Endothelial cell of umbilical vein (primary cell): ENCODE results near the gene AQP12B. TPM values are rescaled to one million over a fixed set of nuclear protein-coding genes. Genes with fewer than 3 reads are reported as not detected.

ENCODE experiments used
- BruUV-seq: library from RNA; stranded (reverse); fragments of 400-500 nt; replicated peaks from 2 replicates; lab custom pipeline; 2021; lab: Mats Ljungman, UMichigan
- CTCF ChIA-PET: fragments of 300-600, 350-600 bp; sonication (Branson Sonifier 250); formaldehyde crosslinking; loops from one replicate; lab custom pipeline; 2021; ENCODE audit warnings: antibody characterized with exemption, inconsistent platforms; lab: Charles Lee
- POLR2A ChIA-PET: fragments of 300-600, 350-600 bp; sonication (Branson Sonifier 250); formaldehyde crosslinking; loops from one replicate; lab custom pipeline; 2021; ENCODE audit warnings: antibody characterized with exemption, inconsistent platforms; lab: Charles Lee
- DNase-seq: peaks from one replicate; pipeline ENCODE4 v3.0.0-alpha.2; 2011; ENCODE audit warnings: low read depth, low spot score
- FAIRE-seq: peaks from 2 replicates; lab custom pipeline; 2011; peaks lifted over from hg19 to GRCh38; lab: Jason Lieb, UNC
- H2AFZ ChIP-seq: 2 replicates; pipeline ENCODE4 v1.6.0; 2012; ENCODE audit warnings: low read depth, low read length, control low read depth, inconsistent platforms
- H3K27ac ChIP-seq: 2 replicates; pipeline ENCODE4 v1.5.1; 2011; ENCODE audit warnings: low read depth, mild to moderate bottlenecking, control low read depth, low read length, moderate library complexity; ENCODE audit not compliant: insufficient read depth
- H3K27me3 ChIP-seq, 2 experiments: 2 replicates each; pipeline versions ENCODE4 v1.6.0 to v1.6.1; 2011; ENCODE audit warnings: low read length in 2 of 2, mixed read lengths in 1 of 2; ENCODE audit not compliant: control insufficient read depth in 2 of 2, insufficient read depth in 2 of 2
- H3K36me3 ChIP-seq, 2 experiments: 2 replicates in 1 of 2; 3 replicates in 1 of 2; pipeline ENCODE4 v1.5.1; 2011; ENCODE audit warnings: low read length in 2 of 2, mild to moderate bottlenecking in 1 of 2, moderate library complexity in 1 of 2; ENCODE audit not compliant: control insufficient read depth in 2 of 2, insufficient read depth in 2 of 2; ENCODE audit errors: extremely low read depth in 1 of 2
- H3K4me1 ChIP-seq: 3 replicates; pipeline ENCODE4 v1.5.1; 2011; ENCODE audit warnings: mild to moderate bottlenecking, low read length; ENCODE audit not compliant: control insufficient read depth, insufficient read depth; ENCODE audit errors: extremely low read depth
- H3K4me2 ChIP-seq: 2 replicates; pipeline ENCODE4 v1.6.1; 2011; ENCODE audit warnings: low read length, control low read depth, mixed read lengths; ENCODE audit not compliant: insufficient read depth
- H3K4me3 ChIP-seq, 3 experiments: fragments of 200-600 bp in 1 of 3; sonication (generic), shearing (Covaris generic) in 1 of 3; replicated peaks in 1 of 3; 2 replicates each; pipeline ENCODE4 v1.5.1; 2011 to 2016; ENCODE audit warnings: control low read depth in 3 of 3, low read length in 3 of 3, mild to moderate bottlenecking in 2 of 3, inconsistent platforms in 1 of 3, low read depth in 1 of 3, moderate library complexity in 1 of 3; ENCODE audit not compliant: insufficient read depth in 1 of 3
- H3K79me2 ChIP-seq: 2 replicates; pipeline ENCODE4 v1.6.0; 2012; ENCODE audit warnings: low read length, inconsistent platforms; ENCODE audit not compliant: control insufficient read depth, insufficient read depth
- H3K9ac ChIP-seq: replicated peaks from 2 replicates; pipeline ENCODE3; 2011; ENCODE audit warnings: low read length, control low read depth; ENCODE audit not compliant: insufficient read depth; ENCODE audit errors: extremely low read depth
- H3K9me1 ChIP-seq: replicated peaks from 3 replicates; pipeline ENCODE4 v1.6.0; 2011; ENCODE audit warnings: mild to moderate bottlenecking, low read length; ENCODE audit not compliant: control insufficient read depth, insufficient read depth; ENCODE audit errors: extremely low read depth
- H3K9me3 ChIP-seq: replicated peaks from 2 replicates; pipeline ENCODE4 v1.5.1; 2012; ENCODE audit warnings: low read length, inconsistent platforms; ENCODE audit not compliant: control insufficient read depth, insufficient read depth
- H4K20me1 ChIP-seq: replicated peaks from 2 replicates; pipeline ENCODE3; 2011; ENCODE audit warnings: mild to moderate bottlenecking, low read length; ENCODE audit not compliant: control insufficient read depth, insufficient read depth; ENCODE audit errors: extremely low read depth
- CTCF ChIP-seq, 2 donors: IDR thresholded peaks; 1 replicate in 1 of 2; 2 replicates in 1 of 2; pipeline ENCODE4 v1.5.1; 2011; ENCODE audit warnings: low read length in 2 of 2, mild to moderate bottlenecking in 2 of 2, moderate library complexity in 2 of 2, control low read depth in 1 of 2, inconsistent platforms in 1 of 2, low read depth in 1 of 2; ENCODE audit not compliant: insufficient read depth in 1 of 2; ENCODE audit errors: extremely low read depth in 1 of 2
- EZH2 ChIP-seq: IDR thresholded peaks from 2 replicates; pipeline ENCODE4 v1.6.1; 2012; ENCODE audit warnings: borderline replicate concordance, low read depth, mild to moderate bottlenecking, moderate library complexity, low read length, inconsistent platforms; ENCODE audit not compliant: severe bottlenecking
- FOS ChIP-seq: IDR thresholded peaks from 2 replicates; pipeline ENCODE4 v1.6.1; 2011; ENCODE audit warnings: mild to moderate bottlenecking, low read length, moderate library complexity, borderline replicate concordance; ENCODE audit not compliant: insufficient read depth
- GATA2 ChIP-seq: IDR thresholded peaks from 2 replicates; pipeline ENCODE4 v1.7.0; 2011; ENCODE audit warnings: low read depth, mild to moderate bottlenecking, moderate library complexity, mixed read lengths, low read length; ENCODE audit not compliant: insufficient read length, insufficient read depth
- JUN ChIP-seq: IDR thresholded peaks from 2 replicates; pipeline ENCODE4 v1.6.1; 2011; ENCODE audit warnings: borderline replicate concordance, low read depth; ENCODE audit not compliant: insufficient read length, insufficient read depth
- MYC ChIP-seq: IDR thresholded peaks from one replicate; pipeline ENCODE4 v1.6.1; 2011; ENCODE audit warnings: mild to moderate bottlenecking, low read depth, low read length
- POLR2A ChIP-seq: IDR thresholded peaks from 2 replicates; pipeline ENCODE4 v1.6.1; 2012; ENCODE audit warnings: low read depth, mild to moderate bottlenecking, control low read depth, low read length
- POLR2AphosphoS5 ChIP-seq: IDR thresholded peaks from 2 replicates; pipeline ENCODE4 v1.6.1; 2012; ENCODE audit warnings: low read depth, mild to moderate bottlenecking, control low read depth, low read length, moderate library complexity; ENCODE audit not compliant: insufficient read depth
- dilution Hi-C: fragments of 300-500 bp; cut with MboI; formaldehyde crosslinking; loops from one replicate; pipeline ENCODE4 v1.15.0; 2019; ENCODE audit warnings: low sequenced_read_pairs; ENCODE audit not compliant: extremely low pct_ligation_motif_present
- intact Hi-C: fragments of 100-400 bp; cut with micrococcal nuclease; formaldehyde crosslinking; loops from one replicate; pipeline ENCODE4 v1.10.0; 2022
- polyA plus RNA-seq, 4 experiments: library from polyadenylated mRNA; depleted of rRNA in 3 of 4; stranded (reverse) in 3 of 4; unstranded in 1 of 4; fragments of >200 nt; gene quantifications; 2 replicates each; pipeline versions ENCODE4 v1.2.1 to v1.2.3, GENCODE V29; 2011 to 2012; ENCODE audit warnings: missing spikeins in 1 of 4
- total RNA-seq: library from RNA; stranded (reverse); gene quantifications from 2 replicates; pipeline ENCODE4 v1.2.3, GENCODE V29; 2021
- TF ChIP-seq, protein P1 (sequence below): IDR thresholded peaks from 2 replicates; pipeline ENCODE4 v1.6.1; 2011; ENCODE audit not compliant: insufficient read depth, insufficient read length

The AQP12B gene
- total and polyA plus RNA-seq, 2 donors (not counting 3 experiments of a cell fraction or from before 2014, with no cell fraction given), result not detected

- no peaks in the 10 kb centered on the region for H3K36me3 ChIP-seq
- BruUV-seq, result no TSS peak
- no peaks in the 10 kb centered on the region for H3K9me3 ChIP-seq
- intact Hi-C loops, result no loop called here
- peaks cover 0 to 2% of the 10 kb centered on the region in 2 experiments for H3K27me3 ChIP-seq
- H4K20me1 ChIP-seq, result no peaks in the 10 kb centered on the region
- H3K4me3 ChIP-seq, result no peak overlapping the region
- H3K9ac ChIP-seq, result no peak overlapping the region
- H3K4me2 ChIP-seq, result no peak overlapping the region
- no peaks in the 10 kb centered on the region for H3K79me2 ChIP-seq
- H2AFZ ChIP-seq, result no peak overlapping the region
- no peaks in the 10 kb centered on the region for H3K4me1 ChIP-seq
- dilution Hi-C loops, result no loop called here
- ChIA-PET POLR2A (no interaction called here), CTCF (no interaction called here)
- DNase-seq, result no peak
- H3K9me1 ChIP-seq, result no peaks in the 10 kb centered on the region
- FAIRE-seq, result no peak
- TF ChIP-seq CTCF (IDR thresholded peaks at IDR 0.05; ENCODE audit: extremely low read depth in 1 of 2, insufficient read depth in 1 of 2, low read depth in 1 of 2, low read length in 2 of 2), result no peak
- TF ChIP-seq POLR2A, result no peak
- no peak for TF ChIP-seq JUN
- no peak for TF ChIP-seq FOS
- no peak for TF ChIP-seq EZH2
- no peak for TF ChIP-seq MYC
- no peak for TF ChIP-seq POLR2AphosphoS5
- TF ChIP-seq, protein P1, sequence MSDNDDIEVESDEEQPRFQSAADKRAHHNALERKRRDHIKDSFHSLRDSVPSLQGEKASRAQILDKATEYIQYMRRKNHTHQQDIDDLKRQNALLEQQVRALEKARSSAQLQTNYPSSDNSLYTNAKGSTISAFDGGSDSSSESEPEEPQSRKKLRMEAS, result no peak
- TF ChIP-seq GATA2, result no peak
- H3K27ac ChIP-seq, result no peak overlapping the region
Measured at GRCh38 chr2:240647503-240648154, 35.1 kb downstream of the AQP12B start.
